A549 (cell line): ENCODE results near the gene GANAB. TPM values are rescaled to one million over a fixed set of nuclear protein-coding genes. Genes with fewer than 3 reads are reported as not detected.

Experiments used
- ATAC-seq, 2 experiments: fragments of 200-7000 bp in 1 of 2; fragments of >200 bp in 1 of 2; cut with Nextera tagmentation in 1 of 2; cut with Tn5 transposase in 1 of 2; 3 replicates each; pipeline versions ENCODE4 v1.8.0 to v1.9.1; 2018 to 2020; ENCODE audit warnings: mild to moderate bottlenecking in 1 of 2, moderate library complexity in 1 of 2
- CTCF ChIA-PET: fragments of 300-600 bp; sonication (Branson Sonifier 250); formaldehyde crosslinking; extraction: SDS; loops from one replicate; lab custom pipeline; 2021; ENCODE audit warnings: antibody characterized with exemption, inconsistent platforms; lab: Yijun Ruan, JAX
- POLR2A ChIA-PET: fragments of 350-600 bp; formaldehyde crosslinking; extraction: SDS; loops from one replicate; lab custom pipeline; 2021; ENCODE audit warnings: antibody characterized with exemption, inconsistent platforms; lab: Yijun Ruan, JAX
- DNase-seq, 2 experiments: peaks; one replicate each; pipeline versions ENCODE4 v3.0.0 to v3.0.0-alpha.2; 2011 to 2016; ENCODE audit warnings: low read depth in 1 of 2, low spot score in 1 of 2
- FAIRE-seq: peaks from 2 replicates; lab custom pipeline; 2011; peaks lifted over from hg19 to GRCh38; lab: Jason Lieb, UNC
- H3K27ac ChIP-seq, 2 experiments: fragments of >200 bp; sonication (Bioruptor Twin); formaldehyde crosslinking; 3 replicates each; pipeline ENCODE4 v1.5.1; 2016 to 2017
- H3K4me1 ChIP-seq: fragments of >200 bp; sonication (Bioruptor Twin); formaldehyde crosslinking; 3 replicates; pipeline ENCODE4 v1.6.1; 2016
- H3K4me2 ChIP-seq: fragments of >200 bp; sonication (Bioruptor Twin); formaldehyde crosslinking; 3 replicates; pipeline ENCODE4 v1.6.1; 2016
- H3K4me3 ChIP-seq: fragments of >200 bp; sonication (Bioruptor Twin); formaldehyde crosslinking; 3 replicates; pipeline ENCODE4 v1.5.1; 2016
- H3K9me3 ChIP-seq: fragments of >200 bp; sonication (Bioruptor Twin); formaldehyde crosslinking; 3 replicates; pipeline ENCODE4 v1.6.1; 2016
- ATOH8 ChIP-seq: fragments of 250-450 bp; sonication (Bioruptor Pico); IDR thresholded peaks from 2 replicates; pipeline ENCODE4 v1.5.0; 2020; ENCODE audit warnings: low read depth, mild to moderate bottlenecking, moderate library complexity
- CTCF ChIP-seq: fragments of >200 bp; sonication (Bioruptor Twin); formaldehyde crosslinking; IDR thresholded peaks from 3 replicates; pipeline ENCODE4 v1.5.1; 2016
- EHF ChIP-seq: fragments of 250-450 bp; sonication (Bioruptor Pico); IDR thresholded peaks from 2 replicates; pipeline ENCODE4 v1.5.0; 2020; ENCODE audit warnings: mild to moderate bottlenecking
- ELK1 ChIP-seq: fragments of 150-350 bp; IDR thresholded peaks from 2 replicates; pipeline ENCODE4 v1.6.1; 2014; ENCODE audit warnings: low read depth, mild to moderate bottlenecking, low read length
- FOSB ChIP-seq: fragments of 250-450 bp; sonication (Bioruptor Pico); IDR thresholded peaks from 2 replicates; pipeline ENCODE4 v1.5.0; 2020; ENCODE audit warnings: mild to moderate bottlenecking, moderate library complexity
- FOXS1 ChIP-seq: fragments of 250-450 bp; sonication (Bioruptor Pico); IDR thresholded peaks from 2 replicates; pipeline ENCODE4 v1.5.0; 2020; ENCODE audit warnings: mild to moderate bottlenecking, moderate library complexity
- GATA3 ChIP-seq: IDR thresholded peaks from 2 replicates; pipeline ENCODE4 v1.6.1; 2012; ENCODE audit warnings: borderline replicate concordance
- HOXB5 ChIP-seq: fragments of 250-450 bp; sonication (Bioruptor Pico); IDR thresholded peaks from 2 replicates; pipeline ENCODE4 v1.5.0; 2020; ENCODE audit warnings: mild to moderate bottlenecking, moderate library complexity
- JUN ChIP-seq, 2 experiments: fragments of >200 bp; sonication (Bioruptor Twin); formaldehyde crosslinking; IDR thresholded peaks; 2 replicates in 1 of 2; 3 replicates in 1 of 2; pipeline ENCODE4 v1.6.1; 2016 to 2017
- MAZ ChIP-seq: fragments of 150-350 bp; IDR thresholded peaks from 2 replicates; pipeline ENCODE4 v1.6.1; 2014; ENCODE audit warnings: antibody characterized with exemption, low read depth, low read length, borderline replicate concordance
- NR3C1 ChIP-seq: fragments of >200 bp; sonication (Bioruptor Twin); formaldehyde crosslinking; IDR thresholded peaks from 3 replicates; pipeline ENCODE4 v1.6.1; 2017
- PHF8 ChIP-seq: fragments of 200-600 bp; sonication (generic); IDR thresholded peaks from 2 replicates; pipeline ENCODE4 v1.6.1; 2016; ENCODE audit warnings: low read depth, mild to moderate bottlenecking, antibody characterized with exemption, moderate library complexity, borderline replicate concordance
- POLR2A ChIP-seq: IDR thresholded peaks from 2 replicates; pipeline ENCODE4 v1.6.1; 2012; ENCODE audit warnings: mild to moderate bottlenecking, low read length
- USF2 ChIP-seq: fragments of 450-650 bp; IDR thresholded peaks from 2 replicates; pipeline ENCODE4 v1.6.1; 2014; ENCODE audit warnings: antibody characterized with exemption
- ZSCAN20 ChIP-seq: fragments of 250-450 bp; sonication (Bioruptor Pico); IDR thresholded peaks from 2 replicates; pipeline ENCODE4 v1.8.0; 2022; ENCODE audit warnings: mild to moderate bottlenecking, moderate library complexity
- WGBS: methylation state at CpG from one replicate; pipeline ENCODE4 v1.1.6; 2017; ENCODE audit errors: missing lambda C conversion rate; 5-methylcytosine and 5-hydroxymethylcytosine counted together
- polyA plus RNA-seq, 4 experiments: library from polyadenylated mRNA; depleted of rRNA in 3 of 4; stranded (reverse); fragments of >200 nt; fragmentation: RNase III in 1 of 4; extraction: RNeasy Plus Mini Kit Qiagen cat#74134 plus additional on column Dnase treatment in 1 of 4; gene quantifications; 2 replicates in 3 of 4; 3 replicates in 1 of 4; pipeline ENCODE4 v1.2.3, GENCODE V29; 2011 to 2017

Gene GANAB
- polyA plus RNA-seq, 2 of the 4 experiments (the other 2 are of a cell fraction) = 215 to 220 TPM

- Histone ChIP-seq H3K9me3 (no peaks in the 10 kb centered on the region), H3K4me1 (no peaks in the 10 kb centered on the region), H3K4me3 (no peak overlapping the region), H3K4me2 (no peak overlapping the region), H3K27ac (no peak overlapping the region)
- ChIA-PET CTCF (interaction anchor here (0.6 to 1.8 kb wide), 5 partner anchors 11 to 33 kb away, joined by 3 to 5 read pairs (median 3); partner anchors contain the start of gene EML3), POLR2A (no interaction called here)
- 88% methylated on average over 3 of the region's 3 CpGs for WGBS
- DNase-seq = peak in 1 of 2 experiments; percentile 36
- TF ChIP-seq POLR2A (no peak), CTCF (no peak), PHF8 (no peak), JUN (IDR thresholded peaks at IDR 0.05) (no peak), ZSCAN20 (CRISPR knock-in tag) (no peak), MAZ (no peak), GATA3 (no peak), ELK1 (no peak), EHF (CRISPR knock-in tag) (no peak), FOSB (no peak), ATOH8 (CRISPR knock-in tag) (no peak), HOXB5 (CRISPR knock-in tag) (no peak), NR3C1 (no peak), FOXS1 (CRISPR knock-in tag) (no peak)
- peak; percentile 42 to 64; a peak in 4 of 6 replicates for ATAC-seq
- FAIRE-seq = no peak
Measured at GRCh38 chr11:62627713-62628112, 18.7 kb downstream of the GANAB start.

GRCh38 chr11:62622476-62623089 lies 23.8 kb downstream of the GANAB start:
- CTCF ChIA-PET = interaction anchor here (1.0 to 4.9 kb wide), 8 partner anchors 10 to 198 kb away, joined by 3 to 48 read pairs (median 4); partner anchors contain the start of genes EML3, ROM1 and TUT1
- Histone ChIP-seq H3K4me1 (peaks cover 15% of the 10 kb centered on the region), H3K4me2 (peak overlapping the region; percentile 69), H3K9me3 (no peaks in the 10 kb centered on the region), H3K4me3 (peak overlapping the region; percentile 20; the same call in 2 of the 3 replicates), H3K27ac (peak overlapping the region; percentile 75 to 92)
- 94% methylated on average over 7 of the region's 7 CpGs for WGBS
- POLR2A ChIA-PET = interaction anchor here (0.5 to 4.6 kb wide), 11 partner anchors 21 to 219 kb away, joined by 3 to 48 read pairs (median 6); partner anchors contain the start of genes C11orf98, CSKMT, EEF1G and GANAB
- TF ChIP-seq HOXB5 (CRISPR knock-in tag) (0 out of 2 replicates have a peak, but pooled peaks have one; percentile 13), USF2 (no peak)
- FAIRE-seq = no peak
- no peak for DNase-seq
- ATAC-seq = no peak
